HG03571 (cell line): Measurements from ENCODE around the gene CGNL1.

ENCODE experiments used
- ATAC-seq: cut with Tn5 transposase; IDR thresholded peaks from one replicate; pipeline ENCODE4 v1.9.1; 2021; ENCODE audit not compliant: unreplicated experiment

The CGNL1 gene

GRCh38 chr15:57519806-57520205 is 143.5 kb downstream of the CGNL1 start:
- no peak for ATAC-seq

GRCh38 chr15:57521503-57521902 is 145.2 kb downstream of the CGNL1 start:
- no peak for ATAC-seq

DNA sequence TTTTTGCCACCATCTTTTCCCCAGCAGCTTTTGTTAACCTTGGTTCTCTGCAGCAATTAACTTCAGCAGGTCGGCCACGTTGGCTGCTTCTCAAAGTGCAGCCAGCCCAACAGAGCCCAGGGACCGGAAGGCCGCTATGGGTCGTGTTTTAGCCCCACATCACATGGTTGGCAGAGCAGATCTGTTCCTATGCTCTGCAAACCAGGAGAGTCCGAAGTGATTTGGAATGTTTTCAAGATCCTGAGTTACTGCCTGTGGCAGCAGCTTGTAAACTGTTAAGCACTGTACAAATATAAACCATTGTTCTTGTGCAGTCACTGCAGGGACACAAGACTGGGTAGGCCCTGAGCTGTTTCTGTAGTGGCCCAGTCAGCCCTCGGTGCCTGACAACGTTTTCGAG is 145.8 kb downstream of the CGNL1 start:
- no peak for ATAC-seq

- ATAC-seq, result no peak
These were observed 149.3 kb downstream of the CGNL1 start for GRCh38 chr15:57525581-57525980.

DNA sequence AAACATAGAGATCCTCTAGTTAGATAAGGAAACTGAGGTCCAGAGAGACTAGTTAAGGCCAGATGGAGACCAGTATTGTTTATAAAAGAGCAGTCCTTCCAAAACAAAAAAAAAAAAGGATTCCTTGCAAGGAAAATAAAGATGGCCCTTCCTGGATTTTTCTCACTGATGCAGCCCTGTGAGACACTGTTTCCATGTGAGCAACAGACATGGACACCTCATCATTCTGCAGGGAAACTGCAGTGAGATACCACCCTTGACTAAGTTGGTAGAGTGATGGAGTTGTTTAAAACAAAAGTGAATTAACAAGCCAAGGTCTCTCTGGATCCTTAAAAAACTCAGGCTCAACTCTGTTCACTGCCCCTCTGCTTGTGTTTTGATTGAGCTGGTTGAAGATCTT is 149.8 kb downstream of the CGNL1 start:
- ATAC-seq, result no peak

GRCh38 chr15:57526615-57527014 is 150.3 kb downstream of the CGNL1 start:
- ATAC-seq, result no peak

DNA sequence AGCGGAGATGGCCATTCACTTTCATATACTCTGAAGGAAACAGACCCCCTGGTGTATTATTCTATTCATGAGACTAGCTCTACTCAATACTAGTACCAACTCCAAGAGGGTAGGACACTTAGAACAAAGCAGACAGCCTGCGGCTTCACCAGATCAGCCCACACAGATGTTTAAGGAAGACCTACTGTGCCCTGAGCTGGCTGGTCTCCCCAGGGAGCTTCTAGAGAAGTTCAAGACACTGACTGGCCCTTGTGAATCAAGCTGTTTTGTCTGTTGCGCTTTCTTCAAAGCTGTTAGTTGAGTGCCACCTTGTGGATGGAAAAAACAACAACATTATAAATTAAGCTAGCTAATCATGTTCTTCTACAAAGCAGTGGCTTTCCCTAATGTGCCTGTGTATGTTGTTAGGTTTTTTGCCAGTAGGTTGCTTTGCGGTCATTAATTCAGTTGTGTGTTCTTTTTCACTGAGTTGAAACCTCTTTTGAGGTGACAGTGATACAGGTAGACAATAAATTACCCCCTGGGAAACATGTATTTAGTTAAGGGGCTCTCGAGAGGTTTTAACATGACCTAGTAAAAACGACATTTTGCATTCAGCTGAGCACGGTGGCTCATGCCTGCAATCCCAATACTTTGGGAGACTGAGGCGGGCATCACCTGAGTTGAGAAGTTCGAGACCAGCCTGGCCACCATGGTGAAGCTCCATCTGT is 151.2 kb downstream of the CGNL1 start:
- no peak for ATAC-seq

- ATAC-seq, result no peak
These were observed 152.7 kb downstream of the CGNL1 start for GRCh38 chr15:57528940-57529565.

DNA sequence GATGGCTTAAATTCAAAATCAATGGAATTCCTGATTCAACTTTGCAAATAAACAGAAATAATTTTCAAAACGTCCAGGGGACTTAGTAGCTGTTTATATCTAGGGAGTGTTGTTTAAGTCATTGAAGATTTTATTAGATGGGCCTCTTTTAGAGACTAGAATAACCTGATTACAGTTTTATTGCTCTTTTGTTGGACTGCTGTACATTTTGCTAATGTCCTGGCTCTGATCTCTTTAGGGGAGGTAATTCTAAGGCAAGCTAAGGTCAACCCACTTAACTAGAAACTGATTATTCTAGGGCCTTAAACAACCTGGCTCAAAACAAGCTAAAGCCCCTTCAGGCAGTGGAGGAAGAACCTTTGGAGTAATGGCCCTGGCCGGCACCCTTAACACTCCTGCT is 153.4 kb downstream of the CGNL1 start:
- ATAC-seq, result no peak

- no peak for ATAC-seq
These were observed 156.6 kb downstream of the CGNL1 start for GRCh38 chr15:57532731-57533447.

DNA sequence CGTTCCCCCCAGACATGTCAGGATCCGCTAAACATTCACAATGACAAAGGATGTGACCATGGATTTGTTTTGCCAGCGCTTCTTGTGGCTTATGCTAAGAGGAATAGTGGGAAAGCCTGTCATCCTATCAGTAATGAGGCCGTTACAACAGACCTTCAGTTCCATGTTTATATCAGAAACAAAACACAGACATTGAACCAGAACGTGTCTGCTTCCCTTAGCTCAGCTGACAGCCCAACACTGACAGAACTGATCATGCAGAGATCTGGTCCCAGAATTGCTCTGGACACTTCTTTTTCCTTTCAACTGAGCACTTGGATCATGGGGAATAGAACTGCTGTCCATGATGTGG is 157.1 kb downstream of the CGNL1 start:
- no peak for ATAC-seq

- no peak for ATAC-seq
These were observed 158.0 kb downstream of the CGNL1 start for GRCh38 chr15:57534281-57534680.

- no peak for ATAC-seq
These were observed 160.8 kb downstream of the CGNL1 start for GRCh38 chr15:57537072-57537471.

GRCh38 chr15:57537488-57538264 is 161.4 kb downstream of the CGNL1 start:
- ATAC-seq, result no peak

GRCh38 chr15:57538265-57538529 is 161.9 kb downstream of the CGNL1 start:
- ATAC-seq, result no peak

DNA sequence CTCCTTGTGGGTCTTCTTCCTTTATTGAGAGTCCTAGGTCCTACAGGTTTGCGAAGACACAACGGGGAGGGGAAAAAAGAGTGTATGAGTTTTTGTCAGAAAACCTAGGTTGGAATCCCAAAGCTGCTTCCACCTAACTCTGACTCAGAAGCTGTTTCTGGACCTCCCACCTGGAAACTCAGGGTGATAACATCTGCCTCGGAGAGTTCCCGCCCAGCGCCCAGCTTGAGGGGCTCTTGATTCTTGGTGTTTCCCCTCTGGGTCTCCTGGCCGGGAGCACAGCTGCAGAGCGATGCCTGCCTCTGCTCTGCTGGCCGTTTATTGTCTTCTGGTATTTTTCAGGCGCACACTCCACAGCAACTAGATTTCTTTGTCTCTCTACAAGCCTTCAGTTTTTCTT is 162.5 kb downstream of the CGNL1 start:
- no peak for ATAC-seq

DNA sequence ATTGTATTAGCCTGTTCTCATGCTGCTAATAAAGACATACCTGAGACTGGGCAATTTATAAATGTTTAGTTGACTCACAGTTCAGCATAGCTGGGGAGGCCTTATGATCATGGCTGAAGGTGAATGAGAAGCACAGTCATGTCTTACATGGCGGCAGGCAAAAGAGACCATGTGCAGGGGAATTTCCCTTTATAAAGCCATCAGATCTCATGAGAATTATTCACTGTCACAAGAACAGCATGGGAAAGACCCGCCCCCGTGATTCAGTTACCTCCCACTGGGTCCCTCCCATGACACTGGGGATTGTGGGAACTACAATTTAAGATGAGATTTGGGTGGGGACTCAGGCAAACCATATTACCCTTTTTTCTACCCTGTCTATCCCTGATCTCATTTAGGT is 163.9 kb downstream of the CGNL1 start:
- no peak for ATAC-seq

GRCh38 chr15:57540736-57541135 is 164.4 kb downstream of the CGNL1 start:
- ATAC-seq, result peak; percentile 73

- no peak for ATAC-seq
These were observed 165.0 kb downstream of the CGNL1 start for GRCh38 chr15:57541271-57541670.

GRCh38 chr15:57541805-57542504 is 165.7 kb downstream of the CGNL1 start:
- ATAC-seq, result no peak

- ATAC-seq, result no peak
These were observed 166.2 kb downstream of the CGNL1 start for GRCh38 chr15:57542505-57542817.
